Measurements from ENCODE around the gene OOSP1. TPM values are rescaled to one million over a fixed set of nuclear protein-coding genes. Genes with fewer than 3 reads are reported as not detected.

OOSP1 gene
- total and polyA plus RNA-seq, 2 donors (not counting 3 experiments of a cell fraction or from before 2014, with no cell fraction given) = 0.11 TPM; not detected in 1

- DNase-seq (ENCODE audit: low read depth, low spot score) (no peak), FAIRE-seq (no peak)
- no peaks in the 10 kb centered on the region for H4K20me1 ChIP-seq (replicated peaks; ENCODE audit: control insufficient read depth, extremely low read depth, insufficient read depth, low read length)
- no peak overlapping the region for H3K4me3 ChIP-seq (replicated peaks in 1 of 3; ENCODE audit: insufficient read depth in 1 of 3, low read depth in 1 of 3, low read length in 3 of 3)
- no peaks in the 10 kb centered on the region for H3K36me3 ChIP-seq (ENCODE audit: control insufficient read depth in 2 of 2, extremely low read depth in 1 of 2, insufficient read depth in 2 of 2, low read length in 2 of 2)
- POLR2A ChIA-PET = no interaction called here
- H3K9me3 ChIP-seq (replicated peaks; ENCODE audit: control insufficient read depth, insufficient read depth, low read length) = no peaks in the 10 kb centered on the region
- H3K4me1 ChIP-seq (ENCODE audit: control insufficient read depth, extremely low read depth, insufficient read depth, low read length) = no peaks in the 10 kb centered on the region
- H3K27me3 ChIP-seq (ENCODE audit: control insufficient read depth in 2 of 2, insufficient read depth in 2 of 2, low read length in 2 of 2) = no peaks in the 10 kb centered on the region
- dilution Hi-C loops (cut with MboI; ENCODE audit: extremely low pct_ligation_motif_present, low sequenced_read_pairs) (no loop called here), intact Hi-C loops (cut with micrococcal nuclease) (no loop called here)
- no TSS peak for BruUV-seq (replicated peaks)
- CTCF ChIA-PET = interaction anchor here (1.1 to 1.9 kb wide), 3 partner anchors 10 to 35 kb away, joined by 3 to 7 read pairs (median 3); no protein-coding TSS in a partner anchor
- no peak overlapping the region for H2AFZ ChIP-seq (ENCODE audit: low read depth, low read length)
- H3K27ac ChIP-seq (ENCODE audit: insufficient read depth, low read depth, low read length) = no peak overlapping the region
- H3K9me1 ChIP-seq (replicated peaks; ENCODE audit: control insufficient read depth, extremely low read depth, insufficient read depth, low read length) = no peaks in the 10 kb centered on the region
- H3K9ac ChIP-seq (replicated peaks; ENCODE audit: extremely low read depth, insufficient read depth, low read length) = no peak overlapping the region
- TF ChIP-seq POLR2AphosphoS5 (IDR thresholded peaks at IDR 0.05; ENCODE audit: insufficient read depth, low read depth, low read length) (no peak), EZH2 (IDR thresholded peaks at IDR 0.05; ENCODE audit: borderline replicate concordance, low read depth, low read length, severe bottlenecking) (no peak), FOS (IDR thresholded peaks at IDR 0.05; ENCODE audit: borderline replicate concordance, insufficient read depth, low read length) (no peak), JUN (IDR thresholded peaks at IDR 0.05; ENCODE audit: borderline replicate concordance, insufficient read depth, insufficient read length, low read depth) (no peak)
- TF ChIP-seq, protein P1, sequence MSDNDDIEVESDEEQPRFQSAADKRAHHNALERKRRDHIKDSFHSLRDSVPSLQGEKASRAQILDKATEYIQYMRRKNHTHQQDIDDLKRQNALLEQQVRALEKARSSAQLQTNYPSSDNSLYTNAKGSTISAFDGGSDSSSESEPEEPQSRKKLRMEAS (IDR thresholded peaks at IDR 0.05; ENCODE audit: insufficient read depth, insufficient read length) = no peak
- TF ChIP-seq, protein P2, sequence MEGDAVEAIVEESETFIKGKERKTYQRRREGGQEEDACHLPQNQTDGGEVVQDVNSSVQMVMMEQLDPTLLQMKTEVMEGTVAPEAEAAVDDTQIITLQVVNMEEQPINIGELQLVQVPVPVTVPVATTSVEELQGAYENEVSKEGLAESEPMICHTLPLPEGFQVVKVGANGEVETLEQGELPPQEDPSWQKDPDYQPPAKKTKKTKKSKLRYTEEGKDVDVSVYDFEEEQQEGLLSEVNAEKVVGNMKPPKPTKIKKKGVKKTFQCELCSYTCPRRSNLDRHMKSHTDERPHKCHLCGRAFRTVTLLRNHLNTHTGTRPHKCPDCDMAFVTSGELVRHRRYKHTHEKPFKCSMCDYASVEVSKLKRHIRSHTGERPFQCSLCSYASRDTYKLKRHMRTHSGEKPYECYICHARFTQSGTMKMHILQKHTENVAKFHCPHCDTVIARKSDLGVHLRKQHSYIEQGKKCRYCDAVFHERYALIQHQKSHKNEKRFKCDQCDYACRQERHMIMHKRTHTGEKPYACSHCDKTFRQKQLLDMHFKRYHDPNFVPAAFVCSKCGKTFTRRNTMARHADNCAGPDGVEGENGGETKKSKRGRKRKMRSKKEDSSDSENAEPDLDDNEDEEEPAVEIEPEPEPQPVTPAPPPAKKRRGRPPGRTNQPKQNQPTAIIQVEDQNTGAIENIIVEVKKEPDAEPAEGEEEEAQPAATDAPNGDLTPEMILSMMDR (IDR thresholded peaks at IDR 0.05; ENCODE audit: extremely low read depth in 1 of 2, insufficient read depth in 1 of 2, low read depth in 1 of 2, low read length in 2 of 2) = no peak
- H3K4me2 ChIP-seq (ENCODE audit: insufficient read depth, low read length) = no peak overlapping the region
- no peaks in the 10 kb centered on the region for H3K79me2 ChIP-seq (ENCODE audit: control insufficient read depth, insufficient read depth, low read length)
Observed at GRCh38 chr11:59962107-59962482, 23.9 kb downstream of the OOSP1 start.

Data from endothelial cell of umbilical vein (primary cell).